GM18517 (cell line): Measurements from ENCODE around the gene KLHDC7B.

Source experiments
- ATAC-seq: cut with Tn5 transposase; IDR thresholded peaks from one replicate; pipeline ENCODE4 v1.9.1; 2021; ENCODE audit warnings: mild to moderate bottlenecking, moderate library complexity; ENCODE audit not compliant: unreplicated experiment

Gene KLHDC7B

DNA sequence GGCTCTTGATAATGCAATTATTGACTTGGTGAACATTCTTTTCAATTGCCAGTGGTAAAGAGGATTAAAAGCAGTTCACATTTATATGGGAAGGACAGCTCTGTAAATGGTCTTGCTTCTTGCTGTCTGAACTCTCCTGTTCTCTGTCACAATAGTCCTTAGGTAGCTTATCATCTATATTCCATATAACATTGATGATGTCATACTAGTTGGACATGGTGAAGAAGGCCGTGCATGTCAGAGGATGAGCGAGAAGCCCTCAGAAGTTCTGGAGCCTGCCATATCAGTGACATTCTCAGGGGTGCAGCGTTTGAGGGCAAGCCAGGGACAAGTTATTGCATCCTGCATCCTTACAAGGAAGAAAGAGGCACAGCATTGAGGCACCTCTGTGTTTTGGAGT lies 39.5 kb downstream of the KLHDC7B start:
- ATAC-seq: no peak

DNA sequence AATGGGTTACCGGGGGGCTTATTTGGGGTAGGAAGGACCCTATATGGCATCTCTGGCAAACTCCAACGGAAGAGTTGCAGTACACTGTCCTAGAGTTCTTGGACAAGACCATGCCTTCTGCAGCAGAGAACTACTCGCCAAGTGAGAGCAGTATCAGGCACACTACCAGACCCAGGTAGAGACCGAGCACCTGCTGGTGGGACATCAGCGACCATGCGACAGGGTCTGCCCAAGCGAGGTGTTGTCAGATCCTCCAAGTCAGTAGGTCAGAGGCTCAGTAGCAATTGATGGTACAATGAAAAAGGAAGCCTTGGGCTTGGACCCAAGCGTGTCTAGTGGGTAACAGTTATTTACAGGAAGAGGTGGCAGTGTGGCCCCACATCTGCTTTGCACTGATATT lies 40.1 kb downstream of the KLHDC7B start:
- no peak for ATAC-seq

- ATAC-seq: no peak
These were observed 40.7 kb downstream of the KLHDC7B start for GRCh38 chr22:50586416-50586815.

- ATAC-seq: no peak
These were observed 41.7 kb downstream of the KLHDC7B start for GRCh38 chr22:50587407-50587806.

- no peak for ATAC-seq
These were observed 49.5 kb downstream of the KLHDC7B start for GRCh38 chr22:50595189-50595588.

DNA sequence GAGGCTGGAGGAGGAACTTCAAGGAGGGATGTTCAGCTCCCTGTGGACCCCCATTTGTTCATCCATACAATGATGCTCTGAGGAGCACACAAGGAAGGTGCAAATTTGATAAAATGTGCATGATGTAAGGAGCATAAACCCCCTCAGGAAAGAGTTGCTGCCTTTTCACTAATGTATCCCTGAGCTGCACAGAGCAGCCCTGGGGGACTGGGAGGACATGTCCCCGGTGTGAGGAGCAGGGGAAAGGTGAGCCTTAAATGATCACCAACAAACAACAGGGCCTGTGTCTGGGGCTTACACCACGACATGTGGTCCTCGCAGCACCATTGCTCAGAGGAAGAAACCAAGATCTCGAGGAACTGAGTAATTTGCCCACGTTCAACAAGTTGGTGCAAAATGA lies 51.4 kb downstream of the KLHDC7B start:
- no peak for ATAC-seq

DNA sequence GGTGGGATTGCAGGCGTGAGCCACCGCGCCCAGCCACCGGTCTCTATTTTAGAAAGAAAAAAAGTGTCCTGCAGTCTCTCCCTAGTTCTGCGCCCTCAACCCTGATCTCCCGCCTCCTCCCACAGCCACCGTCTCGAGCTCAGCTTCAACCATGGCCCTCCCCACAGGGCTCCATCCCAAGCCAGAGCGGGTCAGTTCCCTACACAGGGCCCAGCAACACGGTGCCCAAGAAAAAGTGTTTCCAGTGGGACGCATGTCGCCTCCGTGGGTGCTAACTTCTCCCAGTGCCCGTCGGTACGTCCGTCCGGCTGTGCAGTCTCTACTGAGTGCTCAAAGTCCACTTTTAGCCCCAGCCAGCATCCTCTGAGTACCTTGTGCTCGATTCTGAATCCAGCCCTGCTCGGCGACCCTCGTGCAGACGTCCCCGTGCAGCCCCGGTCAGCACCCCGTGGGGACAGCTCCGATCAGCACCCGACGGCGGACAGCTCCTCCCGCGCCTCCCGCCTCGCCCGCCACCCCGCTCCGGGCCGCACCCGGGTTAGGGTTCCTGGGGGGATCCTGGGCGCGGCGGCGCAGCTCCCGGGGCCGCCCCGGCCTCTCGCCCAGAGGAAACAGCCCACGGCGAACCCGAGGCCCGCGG lies 54.2 kb downstream of the KLHDC7B start:
- no peak for ATAC-seq

- ATAC-seq: no peak
These were observed 54.8 kb downstream of the KLHDC7B start, which contains the start of gene MAPK8IP2 for GRCh38 chr22:50600538-50600937. TSS of gene MAPK8IP2 (plus strand) at chr22:50600793. CDS start at chr22:50600819, 26 bp downstream.
